HG03342 (cell line): ENCODE data around the gene APOL2.
"Not testable (repeated sequence)": the region's sequence is repeated elsewhere in the genome, so short reads cannot be mapped to it uniquely, and the experiment has no call there.

Experiments used
- ATAC-seq: cut with Tn5 transposase; IDR thresholded peaks from one replicate; pipeline ENCODE4 v1.9.1; 2021; ENCODE audit warnings: mild to moderate bottlenecking, moderate library complexity; ENCODE audit not compliant: unreplicated experiment

The APOL2 gene

GRCh38 chr22:36263886-36264664 is 24.7 kb upstream of the APOL2 start:
- not testable (repeated sequence) for ATAC-seq

- ATAC-seq, result not testable (repeated sequence)
Measured at GRCh38 chr22:36263216-36263673, 23.9 kb upstream of the APOL2 start.

- ATAC-seq, result not testable (repeated sequence)
Measured at GRCh38 chr22:36262307-36262706, 23.0 kb upstream of the APOL2 start.

- not testable (repeated sequence) for ATAC-seq
Measured at GRCh38 chr22:36261675-36262074, 22.3 kb upstream of the APOL2 start.

- ATAC-seq, result no peak
Measured at GRCh38 chr22:36259615-36260300, 20.4 kb upstream of the APOL2 start.

GRCh38 chr22:36258701-36259614 is 19.6 kb upstream of the APOL2 start:
- no peak for ATAC-seq

- no peak for ATAC-seq
Measured at GRCh38 chr22:36257948-36258670, 18.8 kb upstream of the APOL2 start.

- no peak for ATAC-seq
Measured at GRCh38 chr22:36257308-36257707, 18.0 kb upstream of the APOL2 start.

GRCh38 chr22:36256478-36256877 is 17.2 kb upstream of the APOL2 start:
- ATAC-seq, result no peak

- not testable (repeated sequence) for ATAC-seq
Measured at GRCh38 chr22:36255572-36255971, 16.2 kb upstream of the APOL2 start.

- no peak for ATAC-seq
Measured at GRCh38 chr22:36253523-36254490, 14.5 kb upstream of the APOL2 start.

GRCh38 chr22:36252754-36253522 is 13.6 kb upstream of the APOL2 start, which contains the start of gene APOL1:
TSS of gene APOL1 (plus strand) at chr22:36253133. CDS start at chr22:36254956, 1,823 bp downstream.
- peak; percentile 55 for ATAC-seq

- not testable (repeated sequence) for ATAC-seq
Measured at GRCh38 chr22:36251979-36252608, 12.8 kb upstream of the APOL2 start.

GRCh38 chr22:36250292-36250960 is 11.1 kb upstream of the APOL2 start:
- not testable (repeated sequence) for ATAC-seq

GRCh38 chr22:36249160-36249559 is 9.8 kb upstream of the APOL2 start:
- no peak for ATAC-seq

- ATAC-seq, result no peak
Measured at GRCh38 chr22:36247955-36248354, 8.6 kb upstream of the APOL2 start.

- ATAC-seq, result no peak
Measured at GRCh38 chr22:36246718-36247117, 7.4 kb upstream of the APOL2 start.
